SK-MEL-5 (cell line): ENCODE measurements around the gene BCL2L12. TPM values are rescaled to one million over a fixed set of nuclear protein-coding genes. Genes with fewer than 3 reads are reported as not detected.
A peak's percentile ranks its signal among the peaks of the same experiment; 100 is the strongest.

Experiments used
- DNase-seq: peaks from one replicate; pipeline ENCODE4 v3.0.0-alpha.2; 2016; ENCODE audit warnings: low read depth, low spot score
- in situ Hi-C: cut with HindIII; loops from 2 replicates; pipeline ENCODE4 v1.10.0; 2016; ENCODE audit warnings: low sequenced_read_pairs, high pct_unique_total_duplicates, low pct_unique_long_range_greater_than_20kb
- total RNA-seq: library from RNA; depleted of rRNA; stranded (reverse); fragments of >200 nt; shearing (Covaris generic); gene quantifications from 2 replicates; pipeline ENCODE4 v1.2.3, GENCODE V29; 2014

Gene BCL2L12
- total RNA-seq, 1 experiment from 2014 or later: 3.1 TPM

DNA sequence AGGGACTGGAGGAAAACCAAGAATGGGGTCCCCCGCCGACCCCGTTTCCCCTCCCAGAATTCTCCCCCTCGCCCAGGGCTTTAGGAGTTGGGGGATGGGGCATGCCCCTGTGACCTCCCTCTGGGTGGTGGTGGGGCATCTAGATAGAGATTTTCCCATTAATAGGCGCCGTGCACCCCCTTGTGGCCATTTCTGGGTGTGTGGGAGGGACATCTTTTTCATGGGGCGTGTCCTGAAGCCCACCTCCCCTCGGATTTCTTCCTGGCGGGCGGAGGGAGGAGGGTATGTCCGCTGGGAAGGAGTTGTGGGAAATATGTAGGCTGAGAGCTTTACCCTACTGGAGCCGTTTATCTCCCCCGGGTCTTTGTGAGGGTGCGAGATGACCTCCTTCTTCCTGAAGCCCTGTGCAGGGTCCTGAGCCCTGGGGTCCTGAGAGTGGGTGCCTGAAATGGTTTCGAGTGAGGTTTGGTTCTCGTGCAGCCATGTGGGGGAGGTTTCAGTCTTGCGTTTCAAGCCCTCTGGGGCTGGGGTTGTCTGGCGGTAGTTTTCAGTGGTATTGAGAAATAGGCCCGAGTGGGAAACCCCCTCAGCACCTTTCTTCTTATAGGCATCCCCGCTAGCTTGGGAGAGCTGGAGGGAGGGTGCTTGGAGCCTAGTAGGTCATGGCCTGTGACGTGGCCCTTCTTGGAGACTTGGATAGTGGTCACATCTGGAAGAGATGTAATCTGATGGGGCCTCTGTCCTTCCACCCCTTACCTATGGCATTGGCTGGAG is 12.4 kb downstream of the BCL2L12 start:
- in situ Hi-C loops: no loop called here
- peak; percentile 69 for DNase-seq

DNA sequence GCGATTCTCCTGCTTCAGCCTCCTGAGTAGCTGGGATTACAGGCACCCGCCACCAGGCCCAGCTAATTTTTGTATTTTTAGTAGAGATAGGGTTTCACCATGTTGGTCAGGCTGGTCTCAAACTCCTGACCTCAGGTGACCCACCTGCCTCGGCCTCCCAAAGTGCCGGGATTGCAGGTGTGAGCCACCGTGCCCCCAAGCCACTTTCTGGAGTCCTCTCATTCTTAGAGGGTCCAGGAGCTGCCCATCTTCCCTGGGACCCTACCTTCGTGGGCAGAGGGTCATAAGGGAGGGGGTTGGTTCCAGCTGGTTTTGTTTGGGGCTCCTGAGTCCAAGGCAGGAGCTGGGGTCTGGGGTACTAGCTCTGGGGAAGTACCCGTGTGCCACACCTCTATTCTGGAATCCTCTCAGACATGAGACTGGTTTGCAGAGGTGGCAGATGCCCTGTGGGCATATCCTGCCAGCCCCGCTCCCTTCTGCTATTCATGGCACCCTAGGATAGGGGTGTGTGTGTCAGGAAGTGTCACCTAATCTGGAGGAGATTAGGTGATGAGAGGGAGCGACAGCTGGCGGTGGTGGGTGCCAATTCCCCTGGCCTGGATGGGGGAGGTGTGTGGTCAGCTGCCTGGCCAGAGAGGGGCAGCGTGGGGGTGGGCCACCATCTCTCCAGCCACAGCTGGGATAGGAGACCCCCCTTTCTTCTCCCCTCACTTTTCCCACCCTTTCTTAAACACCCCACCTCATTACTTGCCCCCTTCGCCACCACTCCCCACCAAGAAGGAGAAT is 13.4 kb downstream of the BCL2L12 start:
- in situ Hi-C loops: no loop called here
- no peak for DNase-seq

DNA sequence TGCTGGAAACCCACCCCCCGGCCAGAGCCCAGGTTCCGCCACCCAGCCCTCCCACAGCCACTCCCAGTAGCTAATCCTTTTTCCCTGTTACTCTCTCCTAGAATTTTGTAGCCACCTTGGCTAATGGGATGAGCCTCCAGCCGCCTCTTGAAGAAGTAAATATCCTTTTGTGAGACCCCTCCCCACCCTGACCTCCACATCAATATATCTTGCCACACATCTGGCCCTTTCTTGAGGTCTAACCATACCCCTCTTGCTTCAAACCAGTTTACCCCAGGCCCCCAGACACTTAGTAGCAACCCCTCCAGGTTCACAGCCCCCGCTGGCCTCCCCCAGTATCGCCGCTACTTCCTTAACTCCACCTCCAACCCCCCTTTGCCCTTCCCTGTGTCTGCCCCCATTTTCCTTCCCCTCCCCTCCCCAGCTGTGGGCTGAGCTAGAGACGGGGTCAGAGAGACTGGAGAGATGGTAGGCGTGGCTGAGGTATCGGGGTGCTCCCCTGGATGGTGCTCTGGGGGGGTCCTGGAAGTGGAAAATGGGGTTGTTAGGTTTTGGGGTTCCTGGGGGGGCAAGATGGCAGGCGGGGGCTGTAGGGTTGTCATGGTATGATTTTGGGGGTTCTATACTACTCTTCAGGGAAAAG is 14.2 kb downstream of the BCL2L12 start:
- no peak for DNase-seq
- in situ Hi-C loops: no loop called here

DNA sequence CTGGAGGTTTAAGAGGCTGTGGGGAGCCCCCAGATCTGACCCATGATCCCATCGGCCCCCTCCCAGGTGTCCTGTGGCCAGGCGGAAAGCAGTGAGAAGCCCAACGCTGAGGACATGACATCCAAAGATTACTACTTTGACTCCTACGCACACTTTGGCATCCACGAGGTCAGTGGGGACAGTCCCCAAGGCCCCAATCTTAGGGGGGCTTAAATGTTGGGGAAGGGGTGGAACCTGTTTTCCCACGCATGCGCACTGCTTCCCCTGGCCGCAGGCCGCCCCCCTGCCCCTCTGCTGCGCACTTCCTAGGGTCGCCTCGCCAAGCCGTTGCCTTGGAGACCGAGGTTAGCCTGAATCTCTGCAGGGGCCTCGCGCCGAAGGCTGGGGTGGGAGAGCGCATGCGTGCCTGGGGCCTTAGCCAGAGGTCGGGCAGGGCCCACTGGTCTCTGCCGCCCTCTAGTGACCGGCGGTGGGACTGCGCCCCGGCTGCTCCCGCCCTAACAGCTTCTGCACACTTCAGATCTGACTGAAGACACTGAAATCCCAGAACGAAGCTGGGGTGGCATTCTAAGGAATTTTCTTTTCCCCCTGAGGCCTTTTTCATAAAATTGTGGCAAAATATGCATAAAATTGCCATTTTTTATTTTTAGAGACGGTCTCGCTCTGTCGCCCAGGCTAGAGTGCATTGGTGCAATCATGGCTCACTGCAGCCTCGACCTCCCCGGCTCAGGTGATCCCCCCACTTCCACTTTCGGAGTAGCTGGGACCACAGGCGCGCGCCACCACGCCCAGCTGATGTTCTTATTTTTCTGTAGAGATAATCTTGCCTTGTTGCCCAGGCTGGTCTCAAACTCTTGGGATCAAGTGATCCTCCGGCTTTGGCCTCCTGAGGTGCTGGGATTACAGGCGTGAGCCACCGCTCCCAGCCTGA is 15.0 kb downstream of the BCL2L12 start:
- in situ Hi-C loops: no loop called here
- peak; percentile 83 for DNase-seq

DNA sequence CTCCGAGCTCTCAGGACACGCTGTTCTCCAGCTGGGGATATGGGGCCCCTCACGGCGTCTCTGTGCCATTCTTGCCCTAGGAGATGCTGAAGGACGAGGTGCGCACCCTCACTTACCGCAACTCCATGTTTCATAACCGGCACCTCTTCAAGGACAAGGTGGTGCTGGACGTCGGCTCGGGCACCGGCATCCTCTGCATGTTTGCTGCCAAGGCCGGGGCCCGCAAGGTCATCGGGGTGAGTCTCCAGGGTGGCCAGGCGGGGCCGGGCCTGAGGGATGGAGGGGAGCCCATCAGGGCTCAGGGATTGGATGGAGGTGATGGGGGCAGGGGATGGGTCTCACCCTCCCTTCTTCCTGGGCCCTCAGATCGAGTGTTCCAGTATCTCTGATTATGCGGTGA is 16.1 kb downstream of the BCL2L12 start:
- no peak for DNase-seq
- in situ Hi-C loops: no loop called here

DNA sequence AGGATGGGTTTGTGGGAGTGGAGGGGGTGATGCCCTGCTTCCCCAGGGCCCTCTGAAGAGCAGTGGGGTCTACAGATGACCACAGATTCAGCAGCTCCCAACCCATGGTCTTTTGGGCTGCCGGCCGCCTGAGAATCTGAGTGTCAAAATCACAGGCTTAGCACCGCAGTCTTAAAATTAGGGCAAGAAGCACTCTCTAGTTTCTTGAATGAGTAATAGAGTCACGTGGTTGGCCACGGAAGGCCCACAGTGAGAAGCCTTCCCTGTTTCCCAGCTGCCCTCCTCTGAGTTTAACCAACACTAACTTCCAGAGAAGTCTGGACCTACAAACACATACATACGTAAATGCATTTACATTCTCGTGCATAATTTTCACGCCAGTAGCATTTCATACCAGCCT is 16.5 kb downstream of the BCL2L12 start:
- DNase-seq: no peak
- in situ Hi-C loops: no loop called here

DNA sequence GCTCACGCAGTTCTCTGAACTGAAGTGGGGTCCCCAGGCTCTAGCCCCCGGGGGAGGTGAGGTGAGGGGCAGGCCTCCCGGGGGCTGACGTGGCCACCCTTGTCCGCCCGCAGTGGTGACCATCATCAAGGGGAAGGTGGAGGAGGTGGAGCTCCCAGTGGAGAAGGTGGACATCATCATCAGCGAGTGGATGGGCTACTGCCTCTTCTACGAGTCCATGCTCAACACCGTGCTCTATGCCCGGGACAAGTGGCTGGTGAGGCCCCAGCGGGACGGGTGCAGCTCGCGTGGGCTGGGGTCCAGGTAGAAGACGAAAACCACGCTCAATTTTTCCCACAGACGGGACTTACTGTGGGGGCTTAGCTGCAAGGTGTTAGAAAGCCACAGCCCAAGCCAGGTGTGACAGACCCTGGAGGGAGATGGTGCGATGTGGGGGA is 18.1 kb downstream of the BCL2L12 start:
- in situ Hi-C loops: no loop called here

DNA sequence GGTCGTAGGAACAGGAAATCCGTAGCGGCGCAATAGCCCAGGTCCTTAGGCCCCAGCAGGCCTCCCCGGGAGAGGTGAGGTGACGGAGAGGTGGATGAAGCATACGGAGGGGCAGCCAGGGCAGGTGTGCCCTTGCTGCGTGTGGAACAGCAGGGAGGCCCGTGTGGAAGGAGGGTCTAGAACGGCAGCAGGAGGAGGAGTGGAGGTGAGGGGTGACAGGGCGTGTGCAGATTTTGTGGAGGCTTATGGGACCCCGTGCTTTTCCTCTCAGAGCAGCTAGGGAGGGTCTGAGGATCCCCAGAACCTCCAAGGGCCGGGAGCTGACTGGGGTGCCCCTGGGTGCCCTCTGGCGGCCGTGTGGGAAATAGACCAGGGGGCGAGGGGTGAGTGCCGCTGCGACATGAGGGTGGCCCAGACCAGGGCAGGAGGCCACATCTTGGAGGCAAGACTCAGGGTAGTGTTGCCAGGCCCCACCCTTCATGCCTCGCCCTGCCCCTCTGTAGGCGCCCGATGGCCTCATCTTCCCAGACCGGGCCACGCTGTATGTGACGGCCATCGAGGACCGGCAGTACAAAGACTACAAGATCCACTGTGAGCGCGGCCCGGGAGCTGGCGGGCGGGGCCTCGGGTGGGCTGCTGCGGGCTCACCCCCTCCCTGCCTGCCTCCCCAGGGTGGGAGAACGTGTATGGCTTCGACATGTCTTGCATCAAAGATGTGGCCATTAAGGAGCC is 18.7 kb downstream of the BCL2L12 start:
- DNase-seq: peak; percentile 38
- in situ Hi-C loops: no loop called here

More for the DNA sequence above, 18.1 kb downstream of the BCL2L12 start:
- no peak for DNase-seq

DNA sequence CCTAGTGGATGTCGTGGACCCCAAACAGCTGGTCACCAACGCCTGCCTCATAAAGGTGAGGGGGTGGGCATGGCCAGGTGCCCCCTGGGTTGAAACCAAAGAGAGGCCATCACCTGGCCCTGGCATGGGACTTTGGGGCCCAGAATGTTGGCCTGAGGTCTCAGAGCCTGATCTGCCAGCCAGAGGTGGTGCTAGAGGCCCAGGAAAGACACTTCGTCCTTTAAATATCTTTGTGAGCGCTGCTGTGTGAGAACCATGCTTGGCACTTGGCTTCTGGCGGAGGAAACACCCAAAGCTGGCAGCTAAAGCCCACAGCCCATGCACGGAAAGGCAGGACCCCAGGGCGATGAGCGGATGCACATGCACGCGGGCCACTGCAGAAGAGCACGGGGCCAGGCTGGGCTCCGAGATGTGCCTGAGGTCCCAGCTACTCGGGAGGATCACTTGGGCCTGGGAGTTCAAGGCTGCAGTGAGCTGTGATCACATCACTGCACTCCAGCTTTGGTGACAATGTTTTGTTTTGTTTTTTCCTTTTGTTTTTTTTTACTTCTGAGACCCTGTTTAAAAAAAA is 19.3 kb downstream of the BCL2L12 start:
- DNase-seq: no peak
- in situ Hi-C loops: no loop called here

DNA sequence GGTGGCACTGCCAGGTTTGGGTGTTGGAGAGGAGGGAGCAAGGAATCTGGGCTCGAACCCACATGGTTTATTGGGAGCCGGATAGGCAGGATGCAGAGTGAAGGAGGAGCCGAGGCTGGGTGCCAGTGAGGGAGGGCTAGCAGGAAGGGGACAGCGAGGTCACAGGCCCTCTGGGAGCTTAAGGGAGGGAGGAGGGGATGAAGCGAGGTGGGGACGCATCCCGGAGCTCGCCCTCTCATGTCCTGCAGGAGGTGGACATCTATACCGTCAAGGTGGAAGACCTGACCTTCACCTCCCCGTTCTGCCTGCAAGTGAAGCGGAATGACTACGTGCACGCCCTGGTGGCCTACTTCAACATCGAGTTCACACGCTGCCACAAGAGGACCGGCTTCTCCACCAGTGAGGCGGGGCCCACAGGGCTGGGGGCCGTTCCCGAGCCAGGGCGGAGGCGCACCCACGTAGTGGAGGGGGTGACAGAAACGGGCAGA is 20.2 kb downstream of the BCL2L12 start:
- in situ Hi-C loops: no loop called here
- DNase-seq: no peak

DNA sequence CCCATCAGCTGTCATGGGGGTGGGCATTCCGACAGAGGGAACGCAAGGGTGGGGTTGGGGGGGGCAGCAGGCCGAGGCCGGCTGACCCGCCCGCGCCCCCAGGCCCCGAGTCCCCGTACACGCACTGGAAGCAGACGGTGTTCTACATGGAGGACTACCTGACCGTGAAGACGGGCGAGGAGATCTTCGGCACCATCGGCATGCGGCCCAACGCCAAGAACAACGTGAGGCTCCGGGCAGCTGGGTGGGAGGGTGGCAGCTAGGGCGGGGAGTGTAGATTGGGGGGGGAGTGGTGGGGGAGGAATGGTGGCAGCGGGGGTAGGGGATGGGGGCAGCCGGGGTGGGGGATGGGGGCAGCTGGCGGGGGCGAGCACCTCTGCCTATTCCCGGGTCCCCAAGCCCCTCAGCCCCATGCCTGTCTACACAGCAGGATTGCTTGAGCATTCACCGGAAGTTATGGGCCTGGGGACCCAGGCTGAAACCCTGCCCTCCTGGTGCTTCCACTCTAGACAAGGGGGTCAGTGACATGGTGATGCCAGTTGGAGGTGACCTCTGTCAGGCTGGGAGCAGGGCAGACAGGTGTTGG is 20.9 kb downstream of the BCL2L12 start:
- DNase-seq: no peak
- in situ Hi-C loops: no loop called here

DNA sequence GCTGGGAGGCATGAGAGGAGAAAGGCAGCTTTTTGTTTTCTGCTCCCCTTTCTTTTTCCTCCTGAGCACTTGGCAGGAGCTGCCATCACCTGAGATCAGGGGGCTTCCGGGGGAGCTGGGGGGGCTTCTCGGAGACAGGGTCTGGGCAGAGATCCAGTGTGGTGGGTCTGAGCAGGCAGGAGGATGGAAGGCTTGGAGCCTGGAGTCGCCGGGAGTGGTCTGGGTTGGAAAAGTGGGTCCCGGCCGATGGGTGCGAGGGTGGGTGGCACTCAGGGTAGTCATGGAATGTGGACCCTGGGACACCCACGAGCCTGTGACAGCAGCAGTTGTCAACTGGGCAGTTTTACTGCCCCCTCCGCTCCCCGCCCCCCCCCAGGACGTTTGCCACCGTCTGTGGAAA is 21.4 kb downstream of the BCL2L12 start:
- no peak for DNase-seq
- in situ Hi-C loops: no loop called here

DNA sequence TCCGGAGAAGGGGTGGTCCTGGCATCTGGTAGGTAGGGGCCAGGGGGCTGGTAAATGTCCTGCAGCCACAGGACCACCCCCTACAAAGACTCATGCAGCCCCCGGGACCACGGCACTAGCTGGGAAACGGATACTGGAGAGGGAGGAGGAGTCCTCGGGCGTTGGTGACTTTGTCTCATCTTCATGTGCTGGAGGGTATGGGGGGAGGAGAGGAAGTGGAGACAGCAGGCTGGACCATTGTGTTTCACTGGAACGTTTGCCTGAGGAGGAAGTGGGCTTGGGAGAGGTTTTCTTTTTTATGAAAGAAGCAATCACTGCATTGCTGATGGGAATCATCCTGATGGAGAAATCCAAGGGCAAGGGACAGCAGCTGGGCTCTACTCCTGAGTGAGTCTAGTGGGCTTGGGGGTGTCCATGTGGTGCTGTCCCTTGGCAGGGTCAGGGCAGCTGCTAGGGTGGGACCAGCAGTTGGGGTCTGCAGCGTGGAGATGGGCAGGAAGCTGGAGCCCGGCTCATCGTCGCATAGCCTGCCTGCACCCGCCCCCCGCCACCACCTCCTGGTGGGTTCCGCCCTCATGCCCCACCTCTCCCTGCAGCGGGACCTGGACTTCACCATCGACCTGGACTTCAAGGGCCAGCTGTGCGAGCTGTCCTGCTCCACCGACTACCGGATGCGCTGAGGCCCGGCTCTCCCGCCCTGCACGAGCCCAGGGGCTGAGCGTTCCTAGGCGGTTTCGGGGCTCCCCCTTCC is 22.0 kb downstream of the BCL2L12 start:
- in situ Hi-C loops: no loop called here
- DNase-seq: no peak

DNA sequence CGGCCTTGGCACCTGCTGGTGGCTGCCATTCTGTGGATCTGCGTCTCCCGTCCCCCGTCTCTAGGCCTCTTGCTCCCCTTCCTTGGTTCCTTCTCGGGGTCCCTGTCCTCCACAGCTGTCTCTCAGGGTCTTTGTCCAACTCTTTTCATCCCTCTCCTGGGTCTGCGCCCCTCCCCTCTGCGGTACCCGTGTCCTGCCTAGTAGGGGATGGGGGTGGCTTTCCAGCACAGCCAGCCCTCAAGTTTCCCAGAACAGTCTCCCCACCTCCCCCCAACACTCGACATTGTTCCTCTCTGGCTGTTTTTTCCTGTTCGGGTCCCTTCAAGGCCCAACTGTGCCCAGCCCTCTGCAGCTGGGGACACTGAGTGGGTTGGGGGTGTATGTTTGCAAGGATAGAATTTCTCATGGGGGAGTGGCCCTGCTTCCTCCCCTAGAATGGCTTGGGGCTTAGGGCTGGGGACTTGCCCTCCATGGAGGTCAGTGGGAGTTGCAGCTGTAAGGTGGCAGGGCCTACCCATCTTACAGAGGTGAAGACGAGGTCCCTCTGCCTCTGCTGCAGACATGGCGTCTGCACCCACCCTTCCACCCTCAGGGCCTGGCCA is 22.9 kb downstream of the BCL2L12 start:
- DNase-seq: no peak
- in situ Hi-C loops: no loop called here
